H1 (cell line): ENCODE results near the gene GSC. TPM values are rescaled to one million over a fixed set of nuclear protein-coding genes. Genes with fewer than 3 reads are reported as not detected.

Experiments
- CTCF ChIA-PET: fragments of 300-600 bp; sonication (Branson Sonifier 250); formaldehyde crosslinking; loops from one replicate; lab custom pipeline; 2021; ENCODE audit not compliant: partially characterized antibody; lab: Charles Lee
- POLR2A ChIA-PET: fragments of 300-600 bp; sonication (Branson Sonifier 250); formaldehyde crosslinking; loops from one replicate; lab custom pipeline; 2021; ENCODE audit warnings: inconsistent platforms; ENCODE audit not compliant: partially characterized antibody; lab: Charles Lee
- DNase-seq, 2 experiments: peaks; one replicate each; pipeline versions ENCODE4 v3.0.0 to v3.0.0-alpha.2; 2010 to 2022; ENCODE audit warnings: low spot score in 2 of 2, low read depth in 1 of 2, mixed read lengths in 1 of 2
- FAIRE-seq: peaks from 2 replicates; lab custom pipeline; 2011; peaks lifted over from hg19 to GRCh38; lab: Jason Lieb, UNC
- H2AFZ ChIP-seq: 2 replicates; pipeline ENCODE4 v1.8.1; 2012; ENCODE audit warnings: low read length, inconsistent platforms
- H2AK5ac ChIP-seq: 2 replicates; pipeline ENCODE4 v1.6.1; 2013; ENCODE audit warnings: low read depth, low read length
- H2BK120ac ChIP-seq: replicated peaks from 2 replicates; pipeline ENCODE3; 2013; ENCODE audit warnings: low read depth, low read length, inconsistent platforms
- H2BK12ac ChIP-seq: 2 replicates; pipeline ENCODE4 v1.6.1; 2013; ENCODE audit warnings: low read depth, low read length
- H2BK15ac ChIP-seq: 2 replicates; pipeline ENCODE4 v1.6.1; 2013; ENCODE audit warnings: low read length
- H2BK20ac ChIP-seq: 2 replicates; pipeline ENCODE4 v1.6.1; 2013; ENCODE audit warnings: low read length
- H2BK5ac ChIP-seq: 2 replicates; pipeline ENCODE4 v1.6.1; 2013; ENCODE audit warnings: low read depth, low read length
- H3K14ac ChIP-seq: 2 replicates; pipeline ENCODE4 v1.6.1; 2013; ENCODE audit warnings: inconsistent platforms; ENCODE audit not compliant: insufficient read length
- H3K18ac ChIP-seq: 2 replicates; pipeline ENCODE4 v1.6.1; 2013; ENCODE audit warnings: low read length; ENCODE audit errors: extremely low read depth
- H3K23ac ChIP-seq: 2 replicates; pipeline ENCODE4 v1.6.1; 2013; ENCODE audit warnings: inconsistent platforms; ENCODE audit not compliant: insufficient read length
- H3K23me2 ChIP-seq: 2 replicates; pipeline ENCODE4 v1.6.1; 2013; ENCODE audit warnings: low read depth, low read length
- H3K27ac ChIP-seq: 2 replicates; pipeline ENCODE4 v1.6.1; 2011; ENCODE audit warnings: low read depth, low read length, inconsistent platforms
- H3K27me3 ChIP-seq, 4 experiments: replicated peaks in 1 of 4; 1 replicate in 1 of 4; 2 replicates in 3 of 4; pipeline versions ENCODE4 v1.6.1 to v1.8.1; 2011 to 2013; ENCODE audit warnings: low read length in 3 of 4, mild to moderate bottlenecking in 3 of 4, inconsistent platforms in 2 of 4, mixed read lengths in 2 of 4, moderate library complexity in 1 of 4; ENCODE audit not compliant: control insufficient read depth in 3 of 4, insufficient read depth in 3 of 4; ENCODE audit errors: extremely low read depth in 1 of 4
- H3K36me3 ChIP-seq, 4 experiments: 2 replicates each; pipeline versions ENCODE4 v1.6.1 to v1.8.1; 2011 to 2013; ENCODE audit warnings: mild to moderate bottlenecking in 4 of 4, low read length in 3 of 4, moderate library complexity in 2 of 4, control low read depth in 1 of 4, inconsistent platforms in 1 of 4; ENCODE audit not compliant: insufficient read depth in 4 of 4, control insufficient read depth in 2 of 4
- H3K4ac ChIP-seq: replicated peaks from 2 replicates; pipeline ENCODE3; 2013; ENCODE audit warnings: low read length, low read depth, mixed read lengths, inconsistent platforms; ENCODE audit not compliant: insufficient read length
- H3K4me1 ChIP-seq, 4 experiments: replicated peaks in 1 of 4; 1 replicate in 1 of 4; 2 replicates in 3 of 4; pipeline versions ENCODE4 v1.6.1 to v1.8.1; 2011 to 2013; ENCODE audit warnings: low read length in 3 of 4, inconsistent platforms in 2 of 4, mixed read lengths in 1 of 4; ENCODE audit not compliant: insufficient read depth in 4 of 4, control insufficient read depth in 3 of 4
- H3K4me2 ChIP-seq, 2 experiments: 2 replicates each; pipeline versions ENCODE4 v1.6.1 to v1.8.1; 2011 to 2013; ENCODE audit warnings: low read depth in 2 of 2, low read length in 2 of 2, control low read depth in 1 of 2, inconsistent platforms in 1 of 2, mild to moderate bottlenecking in 1 of 2; ENCODE audit not compliant: insufficient read depth in 1 of 2
- H3K4me3 ChIP-seq, 4 experiments: fragments of 200-600, 300-600 bp in 1 of 4; sonication (generic), shearing (Covaris generic), sonication (Bioruptor Twin) in 1 of 4; 2 replicates each; pipeline versions ENCODE4 v1.5.1 to v1.8.1; 2011 to 2016; ENCODE audit warnings: low read length in 4 of 4, low read depth in 3 of 4, control low read depth in 2 of 4, inconsistent platforms in 2 of 4, mild to moderate bottlenecking in 2 of 4, mixed read lengths in 1 of 4, moderate library complexity in 1 of 4; ENCODE audit not compliant: insufficient read depth in 2 of 4; ENCODE audit errors: extremely low read depth in 1 of 4
- H3K56ac ChIP-seq: replicated peaks from 2 replicates; pipeline ENCODE3; 2013; ENCODE audit warnings: low read depth, mild to moderate bottlenecking, mixed read lengths, low read length, inconsistent platforms; ENCODE audit not compliant: insufficient read length
- H3K79me1 ChIP-seq: 2 replicates; pipeline ENCODE4 v1.6.1; 2013; ENCODE audit warnings: low read depth, low read length, control low read depth
- H3K79me2 ChIP-seq, 2 experiments: 2 replicates each; pipeline versions ENCODE4 v1.6.1 to v1.8.1; 2012 to 2013; ENCODE audit warnings: low read length in 2 of 2, mild to moderate bottlenecking in 2 of 2, inconsistent platforms in 1 of 2; ENCODE audit not compliant: insufficient read depth in 2 of 2, control insufficient read depth in 1 of 2
- H3K9ac ChIP-seq, 4 experiments: replicated peaks in 1 of 4; 1 replicate in 1 of 4; 2 replicates in 3 of 4; pipeline versions ENCODE4 v1.6.1 to v1.8.1; 2011 to 2013; ENCODE audit warnings: low read depth in 3 of 4, low read length in 3 of 4, control low read depth in 2 of 4, mild to moderate bottlenecking in 2 of 4, moderate library complexity in 2 of 4, inconsistent platforms in 1 of 4; ENCODE audit errors: extremely low read depth in 1 of 4
- H3K9me3 ChIP-seq, 2 experiments: 2 replicates each; pipeline versions ENCODE4 v1.6.1 to v1.8.1; 2012 to 2013; ENCODE audit warnings: mild to moderate bottlenecking in 2 of 2, moderate library complexity in 2 of 2, control low read depth in 1 of 2, inconsistent platforms in 1 of 2, low read depth in 1 of 2, low read length in 1 of 2, mixed read lengths in 1 of 2; ENCODE audit not compliant: insufficient read depth in 2 of 2
- H4K20me1 ChIP-seq, 2 experiments: replicated peaks in 1 of 2; 2 replicates each; pipeline versions ENCODE3 to v1.8.1; 2011 to 2013; ENCODE audit warnings: inconsistent platforms in 2 of 2, low read length in 2 of 2, mild to moderate bottlenecking in 1 of 2; ENCODE audit not compliant: insufficient read depth in 2 of 2, control insufficient read depth in 1 of 2
- H4K5ac ChIP-seq: 2 replicates; pipeline ENCODE4 v1.6.1; 2013; ENCODE audit warnings: low read length, low read depth, mixed read lengths, inconsistent platforms; ENCODE audit not compliant: insufficient read length
- H4K8ac ChIP-seq: 2 replicates; pipeline ENCODE4 v1.8.0; 2013; ENCODE audit warnings: mild to moderate bottlenecking, moderate library complexity, low read length, inconsistent platforms; ENCODE audit not compliant: insufficient read depth; ENCODE audit errors: extremely low read depth
- H4K91ac ChIP-seq: replicated peaks from 2 replicates; pipeline ENCODE3; 2013; ENCODE audit warnings: low read length, mixed read lengths, inconsistent platforms; ENCODE audit not compliant: insufficient read length
- BCL11A ChIP-seq, 2 experiments: IDR thresholded peaks; one replicate each; pipeline ENCODE4 v1.6.1; 2011; ENCODE audit warnings: low read depth in 2 of 2, low read length in 2 of 2, mild to moderate bottlenecking in 2 of 2
- CBX8 ChIP-seq: fragments of 300-800, 300-1000 bp; sonication (generic); IDR thresholded peaks from 2 replicates; pipeline ENCODE4 v1.7.1; 2016; ENCODE audit warnings: low read depth, low read length, borderline replicate concordance
- CREB1 ChIP-seq: IDR thresholded peaks from 2 replicates; pipeline ENCODE4 v1.6.1; 2012; ENCODE audit warnings: inconsistent platforms
- EGR1 ChIP-seq: IDR thresholded peaks from 2 replicates; pipeline ENCODE4 v1.6.1; 2011; ENCODE audit warnings: low read depth, low read length, borderline replicate concordance
- HDAC2 ChIP-seq, 2 experiments: fragments of 300-600 bp in 1 of 2; sonication (generic) in 1 of 2; IDR thresholded peaks; 2 replicates each; pipeline ENCODE4 v1.6.1; 2011 to 2012; ENCODE audit warnings: low read depth in 2 of 2, low read length in 2 of 2, mild to moderate bottlenecking in 2 of 2, moderate library complexity in 2 of 2, borderline replicate concordance in 1 of 2, inconsistent platforms in 1 of 2
- JUN ChIP-seq: IDR thresholded peaks from 2 replicates; pipeline ENCODE4 v1.6.1; 2011; ENCODE audit warnings: low read depth, mild to moderate bottlenecking, improper control_type of control experiment, low read length
- KDM5A ChIP-seq: fragments of 200-600 bp; IDR thresholded peaks from 2 replicates; pipeline ENCODE4 v1.7.1; 2012; ENCODE audit warnings: mild to moderate bottlenecking, low read length, inconsistent platforms, mixed read lengths
- NANOG ChIP-seq: IDR thresholded peaks from 2 replicates; pipeline ENCODE4 v1.6.1; 2011; ENCODE audit warnings: low read length, low read depth, mild to moderate bottlenecking, inconsistent platforms; ENCODE audit not compliant: insufficient read depth, poor library complexity, severe bottlenecking
- SIRT6 ChIP-seq: IDR thresholded peaks from one replicate; pipeline ENCODE4 v1.7.1; 2012; ENCODE audit warnings: low read length, inconsistent platforms
- WGBS, 2 experiments: shearing (Covaris generic) in 1 of 2; methylation state at CpG; one replicate each; pipeline versions ENCODE4 v1.1.6 to v1.1.7; 2013 to 2015; ENCODE audit warnings: low lambda C conversion rate in 2 of 2, mixed read lengths in 2 of 2, inconsistent platforms in 1 of 2, low coverage in 1 of 2, missing lambda C conversion rate in 1 of 2; ENCODE audit not compliant: insufficient replicate concordance in 2 of 2, insufficient coverage in 1 of 2, insufficient read length in 1 of 2; ENCODE audit errors: extremely low coverage in 1 of 2, missing lambda C conversion rate in 1 of 2; 5-methylcytosine and 5-hydroxymethylcytosine counted together
- polyA plus RNA-seq, 7 experiments: library from polyadenylated mRNA; depleted of rRNA in 3 of 7; stranded (reverse) in 5 of 7; unstranded in 2 of 7; fragments of >200 nt in 5 of 7; fragments of 200-250 nt in 2 of 7; gene quantifications; 1 replicate in 5 of 7; 2 replicates in 1 of 7; 4 replicates in 1 of 7; pipeline versions ENCODE4 v1.2.1 to v1.2.3, GENCODE V29; 2011 to 2013; ENCODE audit warnings: missing spikeins in 2 of 7, mixed read lengths in 2 of 7
- total RNA-seq: library from RNA; stranded (reverse); fragmentation: NEBNext Ultra II Directional; extraction: Animal tissue kit (Norgen Biotek cat#: 25700); gene quantifications from 2 replicates; pipeline ENCODE4 v1.2.1, GENCODE V29; 2021

GSC gene
- total and polyA plus RNA-seq, 2 of the 8 experiments (the other 6 are each of a cell fraction or from before 2014, with no cell fraction given), result 0.17 to 0.54 TPM

GRCh38 chr14:94724993-94725392 lies 44.9 kb downstream of the GSC start:
- no peak overlapping the region for H4K5ac ChIP-seq
- H4K91ac ChIP-seq, result no peak overlapping the region
- H4K8ac ChIP-seq, result no peak overlapping the region
- POLR2A ChIA-PET, result interaction anchor here (0.6 kb wide), 1 partner anchor 24 kb away, joined by 5 read pairs; no protein-coding TSS in a partner anchor
- H3K27ac ChIP-seq, result no peak overlapping the region
- H2AK5ac ChIP-seq, result no peak overlapping the region
- no peak overlapping the region for H2BK12ac ChIP-seq
- H3K36me3 ChIP-seq, result no peaks in the 10 kb centered on the region
- H3K4me2 ChIP-seq, result no peak overlapping the region
- H2BK20ac ChIP-seq, result no peak overlapping the region
- no peak overlapping the region for H2BK5ac ChIP-seq
- H3K79me2 ChIP-seq, result no peaks in the 10 kb centered on the region
- H3K4me3 ChIP-seq, result no peak overlapping the region
- no peaks in the 10 kb centered on the region for H4K20me1 ChIP-seq
- no peak overlapping the region for H2AFZ ChIP-seq
- peaks cover 0 to 3% (median under 1%) of the 10 kb centered on the region in 4 experiments; a peak in 2 of 7 replicates for H3K4me1 ChIP-seq
- H3K4ac ChIP-seq, result no peak overlapping the region
- no peaks in the 10 kb centered on the region for H3K9me3 ChIP-seq
- FAIRE-seq (no peak), DNase-seq (no peak)
- H3K9ac ChIP-seq, result no peak overlapping the region
- no peak overlapping the region for H2BK120ac ChIP-seq
- no peaks in the 10 kb centered on the region for H3K79me1 ChIP-seq
- no peaks in the 10 kb centered on the region for H3K23me2 ChIP-seq
- H2BK15ac ChIP-seq, result no peak overlapping the region
- H3K56ac ChIP-seq, result no peak overlapping the region
- CTCF ChIA-PET, result interaction anchor here (1.4 to 1.7 kb wide), 2 partner anchors 18 to 727 kb away, joined by 3 to 6 read pairs; no protein-coding TSS in a partner anchor
- H3K23ac ChIP-seq, result no peak overlapping the region
- TF ChIP-seq SIRT6 (no peak), CBX8 (no peak), KDM5A (no peak), HDAC2 (IDR thresholded peaks at IDR 0.05; ENCODE audit: borderline replicate concordance in 1 of 2, low read depth in 2 of 2, low read length in 2 of 2) (no peak), EGR1 (no peak), NANOG (no peak), CREB1 (no peak), JUN (no peak), BCL11A (IDR thresholded peaks at IDR 0.05; ENCODE audit: low read depth in 2 of 2, low read length in 2 of 2) (no peak)
- no peaks in the 10 kb centered on the region for H3K27me3 ChIP-seq
- 71% methylated on average over 2 of the region's 2 CpGs; no CpG with 5 or more reads in 1 of the 2 experiments for whole genome bisulfite sequencing, 2 experiments
- no peak overlapping the region for H3K18ac ChIP-seq
- H3K14ac ChIP-seq, result no peak overlapping the region
